ENCODE measurements around the gene PRG3.
"Not testable (repeated sequence)": the region's sequence is repeated elsewhere in the genome, so short reads cannot be mapped to it uniquely, and the experiment has no call there.

PRG3 gene

DNA sequence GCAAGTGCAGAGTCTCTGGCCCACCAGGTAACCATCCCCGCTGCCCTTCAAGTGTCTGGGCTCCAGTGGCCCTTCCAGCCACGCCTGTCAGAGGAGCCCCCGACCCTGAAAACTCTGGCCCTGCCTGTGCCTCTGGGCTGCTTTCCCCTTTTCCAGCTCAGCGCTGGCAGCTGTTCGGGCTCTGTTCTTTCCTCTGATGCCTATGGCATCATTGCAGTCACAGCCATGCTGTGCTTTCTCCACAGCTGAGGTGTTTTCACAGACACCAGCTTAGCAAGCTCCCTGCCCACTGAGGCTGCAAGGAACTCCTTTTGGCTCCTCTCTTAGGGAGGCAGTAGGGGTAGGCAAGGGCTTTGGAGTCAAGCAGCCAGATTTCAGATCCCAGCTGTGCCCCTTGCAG lies 21.6 kb downstream of the PRG3 start:
- no peak for DNase-seq (ENCODE audit: low read depth)

DNA sequence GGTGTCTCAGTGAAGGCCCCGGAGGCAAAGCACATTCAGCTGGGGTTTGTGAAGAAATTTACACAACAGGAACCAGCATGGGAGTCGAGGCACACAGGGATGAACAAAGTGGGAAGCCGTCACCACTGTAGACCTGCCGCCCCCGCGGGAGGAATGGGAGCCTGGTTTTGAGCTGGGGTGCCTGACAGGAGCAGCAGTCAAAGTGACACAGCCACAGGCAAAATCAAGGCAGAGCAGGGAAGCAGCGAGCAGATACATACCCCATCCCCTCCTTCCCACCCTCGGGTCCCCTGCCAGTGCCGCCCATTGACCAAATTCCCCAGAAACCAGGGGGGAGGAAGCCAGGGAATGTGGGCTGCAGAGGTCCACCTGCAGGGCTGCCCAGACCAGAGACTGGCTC lies 22.0 kb downstream of the PRG3 start:
- no peak for DNase-seq (ENCODE audit: low read depth)

DNA sequence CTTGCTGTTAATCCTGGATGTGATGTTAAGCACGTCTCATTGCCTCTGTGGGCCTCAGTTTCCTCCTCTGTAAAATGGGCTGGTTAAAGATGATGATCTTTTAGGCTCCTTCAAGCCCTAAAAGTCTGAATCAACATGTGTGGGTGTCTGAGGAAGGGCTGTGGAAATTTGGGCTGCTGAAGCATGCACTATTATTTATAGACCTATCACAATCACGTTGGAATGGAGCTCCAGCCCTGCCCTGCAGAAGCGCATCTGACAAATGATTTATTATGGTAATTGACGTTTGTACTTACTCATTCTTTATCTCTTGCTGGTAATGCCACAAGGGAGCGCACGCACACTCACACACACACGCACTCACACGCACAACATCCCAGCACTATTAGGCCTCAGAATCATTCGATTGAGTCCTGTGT lies 22.4 kb downstream of the PRG3 start:
- no peak for DNase-seq (ENCODE audit: low read depth)

DNA sequence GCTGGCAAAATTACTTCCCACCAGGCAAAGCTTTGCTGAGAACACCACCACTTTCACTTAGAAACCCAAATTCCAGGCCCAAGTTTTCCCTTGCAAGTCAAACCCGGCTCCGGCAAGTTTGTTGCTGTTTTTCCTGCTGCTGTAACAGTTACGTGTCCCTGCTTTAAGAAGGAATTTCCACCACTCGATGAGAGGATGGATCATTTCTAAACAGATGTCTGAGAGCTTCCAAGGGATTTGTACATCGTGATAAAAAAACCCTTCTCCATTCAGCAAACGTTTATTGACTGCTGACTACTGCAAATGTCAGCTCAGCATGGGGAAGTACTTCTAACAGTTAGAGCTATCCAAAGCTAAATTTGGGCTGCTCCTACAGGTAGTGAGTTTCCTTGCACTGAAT lies 23.1 kb downstream of the PRG3 start:
- no peak for DNase-seq (ENCODE audit: low read depth)

DNA sequence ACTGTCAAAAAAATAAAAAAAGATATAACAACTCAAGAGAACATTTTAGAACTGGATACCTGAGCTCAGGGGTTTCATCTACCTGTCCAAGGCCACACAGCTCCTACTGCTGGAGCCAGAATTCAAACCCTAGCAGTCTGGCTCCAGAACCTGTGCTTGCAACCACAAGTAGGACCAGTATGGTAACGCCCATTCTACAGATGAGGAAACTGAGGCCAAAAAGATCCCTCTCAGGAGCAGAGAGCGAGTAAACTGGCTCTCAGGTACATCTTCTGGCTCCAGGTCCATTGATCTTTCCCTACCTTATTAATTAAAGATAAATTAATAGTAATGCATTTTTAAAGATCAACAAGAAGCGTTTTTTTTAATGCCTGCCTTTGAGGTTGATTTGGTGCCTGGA lies 23.6 kb downstream of the PRG3 start:
- no peak for DNase-seq (ENCODE audit: low read depth)

DNA sequence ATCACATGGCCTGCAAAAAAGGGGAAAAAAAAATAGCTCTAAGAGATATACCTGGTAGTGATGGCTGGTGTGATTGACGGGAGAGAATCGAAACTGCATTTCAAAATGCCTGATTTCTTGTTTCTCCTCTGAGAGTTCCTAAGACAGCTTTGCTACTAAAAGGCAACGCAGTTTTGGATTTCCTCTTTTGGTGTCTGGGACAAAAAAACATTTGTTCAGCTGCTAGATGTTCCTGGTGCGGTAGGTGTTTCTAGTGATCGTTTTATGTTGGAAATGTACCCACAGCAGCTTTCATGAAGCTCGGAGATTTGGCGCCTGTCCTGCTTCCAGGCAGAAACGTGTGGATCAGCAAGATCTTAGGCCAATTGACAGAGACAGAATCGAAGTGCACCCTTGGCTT lies 24.7 kb downstream of the PRG3 start:
- no peak for DNase-seq (ENCODE audit: low read depth)

DNA sequence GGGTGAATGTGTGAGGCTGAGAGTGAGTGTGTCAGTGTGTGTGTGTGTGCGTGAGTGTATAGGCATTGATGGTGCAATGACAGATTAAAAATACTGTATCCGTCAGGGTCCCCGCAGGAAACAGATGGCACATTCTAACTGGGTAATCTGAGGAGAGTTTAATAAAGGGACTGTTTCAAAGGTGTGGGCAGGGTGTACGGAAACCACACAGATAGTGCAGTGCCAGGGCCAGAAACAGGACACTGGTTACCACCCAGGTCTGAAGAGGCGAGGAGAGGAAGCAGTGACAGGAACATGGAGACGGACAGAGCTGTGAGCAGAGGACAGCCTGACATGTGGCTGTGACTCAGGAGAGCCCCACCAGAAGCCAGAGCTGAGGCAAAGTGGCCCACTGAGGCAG lies 26.3 kb downstream of the PRG3 start:
- DNase-seq (ENCODE audit: low read depth): no peak

DNA sequence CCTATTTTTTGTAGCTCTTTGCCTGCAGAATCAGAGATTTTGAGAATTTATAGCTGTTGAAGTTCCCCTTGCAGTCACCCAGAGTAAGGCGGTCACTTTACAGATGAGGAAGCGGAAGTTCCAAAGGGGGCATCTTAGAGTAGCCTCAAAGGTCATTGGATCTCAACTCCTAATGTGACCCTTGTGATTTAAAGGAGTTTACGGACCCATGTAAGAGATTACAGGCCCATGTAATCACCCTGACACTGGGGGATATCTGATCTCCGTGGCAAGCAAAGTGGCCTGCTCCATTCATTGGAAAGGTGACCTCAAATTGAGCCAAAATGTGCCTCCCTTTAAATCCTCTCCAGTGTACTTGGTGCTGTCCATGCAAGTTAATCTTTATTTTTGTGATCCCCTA lies 27.1 kb downstream of the PRG3 start:
- DNase-seq (ENCODE audit: low read depth): no peak

DNA sequence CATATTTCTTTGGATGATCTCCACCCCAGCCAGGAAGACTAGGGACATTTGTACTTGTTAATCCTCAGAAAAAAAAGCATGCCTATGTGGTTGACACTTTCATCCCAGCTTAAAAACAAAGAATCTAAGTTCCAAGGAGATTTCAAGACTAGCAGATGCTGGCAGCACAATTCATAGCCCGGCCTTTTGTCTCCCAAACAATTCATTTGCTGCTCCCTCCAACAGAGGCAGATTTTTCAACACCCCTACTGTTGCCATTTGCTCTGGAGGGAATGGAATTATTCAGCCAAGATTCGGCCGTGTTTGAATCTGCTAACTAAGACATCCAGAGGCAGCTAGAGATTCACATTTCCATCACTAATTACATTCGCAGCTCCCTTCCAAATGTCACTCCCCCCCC lies 27.5 kb downstream of the PRG3 start:
- DNase-seq (ENCODE audit: low read depth): no peak

DNA sequence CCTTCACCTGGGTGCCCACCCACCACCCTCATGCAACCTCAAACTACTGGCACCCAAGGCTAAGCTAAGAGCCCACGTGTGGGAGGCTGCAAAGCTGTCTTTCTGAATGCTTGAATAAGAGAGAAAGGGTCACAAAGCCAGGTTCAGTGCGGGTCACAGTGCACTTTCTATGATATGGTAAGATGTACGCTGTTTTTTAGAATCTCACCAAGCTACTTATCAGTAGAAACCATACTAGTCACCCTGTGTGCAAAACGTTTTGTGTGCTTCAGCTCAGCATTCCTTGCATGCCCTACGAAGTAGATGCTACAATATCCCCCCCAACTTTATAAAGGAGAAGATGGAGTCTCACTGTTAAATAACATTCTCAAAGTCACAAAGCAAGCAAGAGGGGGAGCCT lies 27.9 kb downstream of the PRG3 start:
- no peak for DNase-seq (ENCODE audit: low read depth)

DNA sequence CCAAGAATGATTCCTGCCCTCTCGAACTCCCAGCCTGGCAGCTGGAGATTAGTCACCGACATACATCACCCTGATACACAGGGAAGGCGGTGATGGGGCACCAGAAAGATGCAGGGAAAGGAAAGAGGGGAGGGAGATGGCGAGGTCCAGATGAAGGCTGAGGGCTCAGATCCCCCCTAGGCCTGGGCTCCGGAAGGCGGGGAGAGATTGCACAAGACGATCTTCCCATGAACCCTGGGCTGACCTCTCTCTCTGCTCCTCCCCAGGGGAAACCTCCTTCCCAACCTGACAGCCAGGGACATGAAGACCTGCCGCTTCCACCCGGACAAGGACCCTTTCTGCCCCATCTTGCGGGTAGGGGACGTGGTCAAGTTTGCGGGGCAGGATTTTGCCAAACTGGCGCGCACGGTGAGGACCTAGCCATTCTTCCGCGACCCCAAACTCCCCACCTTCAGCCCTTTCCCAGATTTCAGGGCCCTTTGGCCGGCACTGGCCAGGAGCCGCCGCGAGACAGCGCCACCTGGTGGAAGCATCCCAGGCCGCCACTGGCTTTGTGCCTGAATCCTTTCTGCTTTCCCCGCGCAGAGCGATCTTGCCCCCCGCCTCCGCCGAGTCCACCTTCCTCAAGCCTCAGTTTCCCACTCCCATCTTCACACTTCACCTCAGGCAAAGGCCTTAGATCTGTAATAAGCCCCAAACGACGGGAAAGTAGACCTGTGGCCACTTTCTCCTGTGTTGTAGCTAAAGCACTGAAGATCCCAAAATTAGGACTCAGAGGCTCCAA lies 31.3 kb downstream of the PRG3 start:
- peak; percentile 53 for DNase-seq (ENCODE audit: low read depth)

DNA sequence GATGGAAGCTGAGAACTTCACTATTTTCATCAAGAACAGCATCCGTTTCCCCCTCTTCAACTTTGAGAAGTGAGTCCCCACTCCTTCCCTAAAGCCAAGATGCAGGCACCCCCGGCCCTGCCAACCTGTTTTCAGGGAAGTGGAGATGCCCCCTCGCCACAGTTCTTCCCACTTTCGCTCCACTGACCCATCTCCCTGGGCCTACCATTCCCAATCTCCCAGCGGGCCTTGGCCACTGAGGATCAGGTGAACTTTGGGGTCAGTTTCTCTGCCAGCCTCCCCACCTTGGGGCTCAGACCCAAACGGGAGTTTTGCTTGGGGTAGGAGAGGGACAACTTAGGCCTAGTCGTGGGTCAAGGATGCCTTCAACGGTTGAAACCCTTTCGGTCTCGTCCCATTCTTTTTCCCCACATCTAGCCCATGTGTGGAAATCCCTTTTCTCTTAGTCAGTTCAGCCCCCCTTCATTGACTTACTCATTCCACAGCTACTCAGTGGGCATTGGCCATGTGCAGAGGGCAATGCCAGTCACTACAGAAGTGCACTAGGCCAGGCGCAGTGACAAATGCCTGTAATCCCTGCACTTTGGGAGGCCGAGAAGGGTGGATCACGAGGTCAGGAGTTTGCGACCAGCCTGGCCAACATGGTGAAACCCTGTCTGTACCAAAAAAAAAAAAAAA lies 32.2 kb downstream of the PRG3 start:
- no peak for DNase-seq (ENCODE audit: low read depth)

DNA sequence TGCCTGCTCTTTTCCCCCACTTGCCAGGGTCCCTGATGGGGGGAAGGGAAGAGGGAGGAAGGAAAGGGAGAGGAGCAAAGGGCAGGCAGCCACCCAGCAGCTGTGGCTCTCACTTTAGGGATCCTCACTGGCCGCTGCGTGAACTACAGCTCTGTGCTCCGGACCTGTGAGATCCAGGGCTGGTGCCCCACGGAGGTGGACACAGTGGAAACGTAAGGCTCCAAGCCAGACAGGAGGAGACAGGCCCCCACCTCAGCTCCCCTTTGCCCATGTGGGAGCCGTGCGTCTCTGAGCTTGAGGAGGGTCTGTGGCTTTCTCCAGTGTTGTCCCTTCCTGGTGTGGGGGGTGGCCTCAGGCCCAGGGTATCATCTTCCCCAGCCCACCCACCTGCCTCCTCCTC lies 32.9 kb downstream of the PRG3 start:
- no peak for DNase-seq (ENCODE audit: low read depth)

DNA sequence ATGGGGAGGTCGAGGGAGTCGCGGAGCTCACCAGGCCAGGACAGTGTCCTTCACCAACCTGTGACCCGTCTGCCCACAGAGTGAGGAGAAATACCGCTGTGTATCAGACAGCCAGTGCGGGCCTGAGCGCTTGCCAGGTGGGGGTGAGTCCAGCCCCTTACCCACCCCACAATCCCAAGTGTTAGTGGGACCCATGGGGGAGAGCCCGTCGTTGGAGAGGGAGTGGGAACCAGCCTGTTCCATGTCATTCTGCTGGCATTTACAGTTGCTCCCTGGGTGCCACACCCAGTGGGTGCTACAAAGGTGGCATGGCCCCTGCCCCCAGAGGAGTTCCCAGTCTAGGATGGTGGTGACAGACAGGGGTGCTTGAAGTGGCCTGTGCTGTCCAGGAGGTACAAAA lies 33.6 kb downstream of the PRG3 start:
- no peak for DNase-seq (ENCODE audit: low read depth)

DNA sequence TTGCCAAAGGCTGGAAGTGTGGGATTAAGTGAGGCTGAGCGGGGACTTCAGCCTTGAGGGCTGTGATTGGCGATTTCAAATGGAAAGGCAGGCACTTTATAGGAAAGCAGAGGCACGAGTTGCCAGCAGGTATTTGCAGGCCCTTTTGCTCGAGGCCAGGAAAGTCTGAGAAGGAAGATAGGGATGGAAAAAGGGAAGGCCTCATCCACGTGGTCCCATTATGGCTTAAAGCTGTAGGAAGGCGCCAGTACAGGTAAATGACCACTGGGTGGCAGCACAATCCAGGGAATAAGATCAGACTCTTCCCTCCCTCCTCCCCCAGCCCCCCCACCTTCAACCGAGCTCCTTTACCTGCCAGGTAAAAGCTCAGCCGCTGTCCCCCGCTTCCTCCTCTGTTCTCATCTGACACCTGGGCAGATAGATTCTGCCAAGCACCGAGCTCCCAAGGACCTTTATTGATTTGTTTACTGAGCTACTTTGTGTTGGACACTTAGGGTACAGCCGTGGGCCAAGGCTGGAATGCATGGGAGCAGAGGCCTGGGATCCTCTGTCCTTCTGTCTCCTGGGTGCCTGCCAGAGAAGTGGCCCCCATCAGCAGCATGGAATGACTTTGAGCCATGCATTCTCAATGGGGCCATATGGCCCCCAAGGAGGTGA lies 35.3 kb downstream of the PRG3 start:
- DNase-seq (ENCODE audit: low read depth): peak; percentile 53

DNA sequence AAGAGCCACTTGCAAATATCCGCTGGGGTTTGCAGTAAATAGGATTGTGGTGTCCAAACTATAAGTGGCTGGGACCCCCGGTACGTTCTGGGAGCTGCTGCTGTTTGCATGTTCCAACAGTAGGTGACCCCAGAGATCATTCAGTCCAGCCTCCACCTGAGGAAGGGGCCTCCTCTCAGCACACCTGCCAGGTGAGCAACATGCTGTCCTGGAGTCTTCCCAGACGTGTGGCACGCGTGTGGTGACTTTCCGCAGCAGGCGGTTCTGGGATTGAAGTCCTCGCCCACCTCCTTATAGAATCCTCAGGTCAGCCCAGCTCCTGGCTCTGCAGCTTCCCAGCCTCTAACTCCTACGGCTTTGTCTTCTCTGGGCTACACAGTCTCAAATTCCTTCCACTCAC lies 36.1 kb downstream of the PRG3 start:
- no peak for DNase-seq (ENCODE audit: low read depth)

DNA sequence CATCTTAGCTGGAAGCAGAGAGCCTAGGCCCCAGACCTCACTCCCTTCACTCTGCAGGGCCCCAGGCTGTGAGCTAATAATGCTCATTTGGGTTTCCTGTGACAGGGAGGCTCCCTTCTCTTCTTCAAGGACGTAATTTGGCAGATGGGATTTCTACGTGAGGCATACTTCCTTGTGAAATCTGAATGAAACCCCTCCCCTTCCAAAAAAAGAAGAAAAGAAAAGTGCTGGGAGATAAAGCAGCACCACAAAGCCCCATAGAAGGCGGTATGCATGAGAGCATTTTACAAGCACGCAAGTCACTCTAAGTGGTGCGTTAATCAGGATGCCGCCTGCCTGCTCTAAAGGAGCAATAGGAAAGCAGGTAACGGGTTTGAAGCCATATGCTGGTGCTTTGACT lies 37.1 kb downstream of the PRG3 start:
- no peak for DNase-seq (ENCODE audit: low read depth)

DNA sequence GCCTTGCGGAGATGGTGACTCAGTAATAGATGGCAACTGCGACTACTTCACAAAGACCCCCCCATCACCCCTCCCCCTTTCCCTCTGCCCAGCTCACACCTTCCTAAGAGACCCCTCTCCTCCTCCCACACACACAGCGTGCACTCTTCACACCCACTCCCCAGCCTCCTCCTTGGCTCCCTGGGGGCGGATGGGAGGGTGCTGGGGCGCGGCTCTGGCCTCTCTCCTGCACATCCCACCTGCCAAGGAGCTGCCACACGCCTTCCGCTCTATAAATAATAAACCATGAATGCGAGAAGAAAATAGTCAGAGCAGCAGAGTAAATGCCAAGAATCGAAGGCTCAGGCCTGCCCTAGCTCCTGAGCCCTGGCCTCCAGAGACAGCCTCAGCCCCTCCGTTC lies 38.2 kb downstream of the PRG3 start:
- DNase-seq (ENCODE audit: low read depth): no peak

DNA sequence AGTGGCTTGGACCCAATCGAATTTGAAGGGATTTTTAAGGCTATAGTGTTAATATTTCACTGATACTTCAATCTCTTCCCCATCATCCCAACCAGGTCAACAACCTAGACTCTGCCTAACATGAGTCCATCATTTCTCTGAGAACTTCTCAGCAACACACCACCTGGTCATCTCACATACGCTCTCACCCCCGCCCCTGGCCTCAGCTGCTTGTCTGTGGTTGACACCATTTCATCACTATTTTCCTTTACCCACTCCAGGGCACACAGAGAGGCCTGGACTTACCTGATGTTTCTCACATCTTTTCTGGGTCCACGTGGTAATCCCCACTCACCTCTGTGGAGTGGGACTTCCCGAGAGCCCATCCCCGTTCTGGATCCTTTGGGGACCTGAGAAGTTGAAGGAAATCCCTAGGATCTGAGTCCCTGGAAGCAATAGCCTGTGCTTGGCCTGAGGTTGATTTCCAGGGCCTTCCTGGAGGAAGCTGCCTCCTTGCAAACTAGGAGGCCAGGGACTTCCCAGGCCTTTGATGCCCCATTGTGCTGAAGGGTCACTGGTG lies 39.6 kb downstream of the PRG3 start:
- DNase-seq (ENCODE audit: low read depth): no peak

DNA sequence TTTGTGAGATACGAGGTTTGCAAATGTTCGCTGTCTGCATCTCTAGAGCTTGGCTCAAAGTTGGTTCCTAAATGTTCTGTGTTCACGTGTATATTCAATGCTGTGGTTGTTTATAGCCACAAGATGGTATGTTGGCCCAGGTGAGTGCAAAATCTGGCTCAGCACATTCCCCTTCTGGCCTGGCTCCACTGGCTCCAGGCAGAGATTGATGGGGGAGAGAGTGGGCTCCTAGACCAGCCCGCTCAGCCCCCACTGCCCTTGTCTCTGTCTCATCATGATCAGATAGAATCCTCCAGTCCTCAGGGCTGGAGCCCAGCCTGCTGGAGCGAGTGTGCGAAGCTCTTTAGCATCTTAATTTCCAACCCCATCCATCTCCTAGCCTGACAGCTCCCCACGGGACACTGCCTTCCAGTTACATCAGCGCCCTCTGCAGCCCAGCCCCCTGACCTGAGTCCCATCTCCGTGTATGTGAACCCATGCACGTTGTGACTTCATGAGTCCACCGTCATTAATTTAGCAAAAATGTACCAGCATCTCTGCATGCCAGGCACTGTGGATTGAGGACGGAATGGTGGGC lies 40.8 kb downstream of the PRG3 start:
- DNase-seq (ENCODE audit: low read depth): no peak

DNA sequence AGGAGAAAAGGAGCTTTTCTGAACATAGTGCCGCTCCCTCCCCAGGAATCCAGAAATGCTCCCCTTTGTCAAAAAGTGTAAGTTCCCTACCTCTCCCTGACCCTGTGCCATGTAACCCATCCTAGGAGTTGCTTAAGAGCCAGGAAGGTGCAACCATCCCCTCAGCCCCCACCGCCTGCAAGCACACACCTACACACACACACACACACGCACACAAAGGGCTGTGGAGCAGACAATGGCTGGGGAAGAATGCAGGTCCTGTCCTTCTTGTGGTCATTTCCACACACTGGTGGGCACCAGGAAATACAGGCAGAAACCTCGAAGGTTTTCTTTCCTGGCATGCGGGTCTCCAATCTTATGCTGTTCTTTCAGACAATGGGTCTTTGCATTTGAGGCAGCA lies 41.6 kb downstream of the PRG3 start:
- no peak for DNase-seq (ENCODE audit: low read depth)

DNA sequence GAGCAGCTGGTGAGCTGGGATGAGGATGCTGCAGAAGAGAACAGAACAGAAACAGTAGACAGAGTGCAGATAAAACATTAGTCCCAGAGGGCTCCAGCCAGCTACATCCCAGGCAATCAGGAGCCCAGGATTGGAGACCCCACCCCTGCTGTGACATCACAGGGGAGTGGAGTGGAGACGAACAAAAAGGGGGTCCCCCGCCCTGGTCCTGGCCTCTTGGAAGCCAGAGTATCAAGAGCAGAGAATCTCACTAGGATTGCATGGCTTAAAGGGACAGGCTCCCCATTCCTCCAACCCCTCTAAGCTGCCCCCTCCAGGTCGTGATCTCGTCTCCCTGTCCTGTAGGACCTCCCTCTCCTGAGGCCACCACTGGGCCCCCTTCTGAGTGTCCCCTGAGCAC lies 42.8 kb downstream of the PRG3 start, which contains the start of gene P2RX3:
Gene P2RX3, plus strand, starts transcription at position 211 of the 400 bp plus-strand sequence. CDS start 199 bp downstream, outside the sequence.
- no peak for DNase-seq (ENCODE audit: low read depth)

DNA sequence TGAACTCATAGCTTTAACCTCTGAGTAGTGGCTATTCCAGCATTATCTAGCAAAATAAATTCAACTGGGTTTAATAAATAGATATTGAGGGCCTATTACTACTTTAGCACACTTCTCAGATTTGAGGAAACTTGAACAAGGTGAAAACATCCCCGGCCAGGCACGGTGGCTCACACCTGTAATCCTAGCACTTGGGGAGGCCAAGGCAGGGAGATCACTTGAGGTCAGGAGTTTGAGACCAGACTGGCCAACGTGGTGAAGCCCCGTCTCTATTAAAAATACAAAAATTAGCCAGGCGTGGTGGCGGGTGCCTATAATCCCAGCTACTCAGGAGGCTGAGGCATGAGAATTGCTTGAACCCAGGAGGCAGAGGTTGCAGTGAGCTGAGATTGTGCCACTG lies 44.1 kb downstream of the PRG3 start:
- not testable (repeated sequence) for DNase-seq (ENCODE audit: low read depth)

All from activated gamma-delta T cell treated with anti-CD3 and anti-CD28 coated beads, Interleukin-2, amount 50 U/mL, for 16 hours (primary cell).